ENCODE data around the gene AGBL4.

Gene AGBL4

DNA sequence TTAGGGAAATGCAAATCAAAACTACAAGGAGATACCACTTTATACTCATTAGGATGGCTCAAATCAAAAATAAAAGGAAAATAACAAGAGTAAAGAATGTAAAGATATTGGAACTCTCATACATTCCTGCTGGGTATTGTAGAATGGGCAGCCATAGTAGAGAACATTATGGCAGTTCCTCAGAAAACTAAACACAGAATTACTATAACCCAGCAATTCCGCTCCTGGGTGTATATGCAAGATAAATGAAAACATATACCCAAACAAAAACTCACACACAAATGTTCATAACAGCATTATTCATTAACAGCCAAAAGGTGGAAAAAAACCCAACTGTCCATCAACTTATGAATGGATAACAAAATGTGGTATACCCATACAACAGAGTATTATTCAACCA is 1258.4 kb downstream of the AGBL4 start:
- no peak for DNase-seq (ENCODE audit: low read depth)

DNA sequence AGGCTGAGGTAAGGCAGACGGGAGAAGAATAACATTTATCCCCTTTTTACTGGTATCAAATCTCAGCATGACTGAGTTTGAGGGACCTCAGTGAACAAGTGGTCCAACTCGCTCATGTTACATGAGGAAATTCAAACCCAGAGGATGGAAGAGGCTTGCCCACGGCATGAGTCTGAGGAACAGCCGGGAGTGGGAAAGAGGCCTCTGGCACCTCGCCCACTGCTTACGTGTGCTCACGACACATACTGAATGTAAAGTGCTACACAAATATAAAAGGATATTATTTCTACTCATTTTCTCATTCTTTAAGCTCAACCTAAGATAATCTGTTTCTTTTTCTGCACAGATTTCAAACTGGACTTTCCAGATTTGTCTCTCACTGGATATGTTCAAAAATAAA is 1261.8 kb downstream of the AGBL4 start:
- DNase-seq (ENCODE audit: low read depth): no peak

DNA sequence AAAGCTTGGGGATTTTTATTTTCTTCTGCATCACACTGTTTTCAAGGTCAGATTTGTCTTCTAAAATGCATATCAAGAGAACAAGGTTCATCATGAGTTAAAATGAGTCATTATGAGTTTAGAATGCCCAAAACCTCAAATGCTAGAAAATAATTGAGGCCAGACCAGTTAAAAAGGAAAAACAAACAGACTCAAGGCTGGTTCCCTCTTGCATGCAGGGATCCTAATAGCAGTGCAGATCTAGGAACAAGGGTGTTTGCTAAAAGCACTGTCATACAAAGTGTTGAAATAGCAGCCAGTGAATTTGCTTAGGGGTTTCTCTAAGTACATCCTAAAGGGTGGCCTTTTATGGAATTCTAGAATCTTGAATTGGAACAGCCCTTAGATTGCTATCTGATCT is 1262.3 kb downstream of the AGBL4 start:
- peak; percentile 11 for DNase-seq (ENCODE audit: low read depth)

DNA sequence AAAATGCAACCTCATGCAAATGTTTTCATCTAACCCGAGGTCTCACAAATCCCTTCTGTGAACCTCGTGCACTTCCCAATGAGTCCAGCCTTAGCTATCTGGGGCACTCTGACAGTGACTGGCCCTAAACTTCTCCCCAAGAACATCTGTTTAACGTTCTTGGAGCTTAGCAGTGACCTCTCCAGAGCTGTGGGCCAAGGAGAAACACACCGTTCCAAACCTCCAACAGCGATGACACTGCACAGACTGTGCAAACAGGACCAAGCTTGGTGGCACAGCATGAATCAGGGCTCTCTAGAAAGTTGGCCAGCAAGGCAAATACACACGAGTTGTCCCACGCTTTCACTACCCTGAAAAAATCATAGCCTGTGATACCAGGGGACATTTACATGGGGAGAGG is 1262.9 kb downstream of the AGBL4 start:
- DNase-seq (ENCODE audit: low read depth): no peak

DNA sequence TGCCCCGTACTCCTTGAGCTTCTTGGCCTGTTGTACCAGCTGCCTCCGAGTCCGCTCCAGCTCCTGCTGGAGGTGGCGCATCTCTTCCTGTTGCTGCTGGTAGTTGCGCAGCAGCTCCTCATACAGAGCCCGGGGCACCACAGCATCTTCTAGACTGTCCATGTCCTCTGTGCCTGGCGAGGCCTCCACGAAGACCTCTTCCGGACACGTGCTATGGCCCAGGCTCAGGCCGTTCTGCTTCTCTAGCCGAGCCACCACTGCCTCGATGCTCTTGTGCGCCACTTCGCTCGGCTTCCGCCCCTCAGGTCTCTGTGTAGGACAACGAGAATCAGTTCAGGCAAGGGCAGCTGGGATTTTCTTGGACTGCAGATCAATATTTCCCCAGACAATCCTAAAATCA is 1264.8 kb downstream of the AGBL4 start:
- no peak for DNase-seq (ENCODE audit: low read depth)

DNA sequence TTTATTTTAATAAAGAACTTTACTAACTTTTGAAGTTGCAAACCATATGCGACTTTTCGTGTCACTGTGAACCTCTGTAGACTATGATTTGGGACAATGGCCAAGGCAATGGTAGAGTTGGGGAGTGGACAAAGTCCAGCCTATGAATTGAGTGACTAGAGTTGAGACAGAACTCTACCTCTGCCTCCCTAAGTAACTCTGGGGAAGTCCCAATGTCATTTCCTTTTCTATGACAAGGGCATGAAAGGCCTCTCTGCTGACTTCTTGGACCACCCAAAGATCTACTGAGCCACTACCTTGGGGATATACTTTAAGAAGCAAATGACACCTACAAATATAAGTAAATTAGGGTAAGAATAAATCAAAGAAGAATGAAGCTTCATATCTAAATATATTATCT is 1266.4 kb downstream of the AGBL4 start:
- no peak for DNase-seq (ENCODE audit: low read depth)

DNA sequence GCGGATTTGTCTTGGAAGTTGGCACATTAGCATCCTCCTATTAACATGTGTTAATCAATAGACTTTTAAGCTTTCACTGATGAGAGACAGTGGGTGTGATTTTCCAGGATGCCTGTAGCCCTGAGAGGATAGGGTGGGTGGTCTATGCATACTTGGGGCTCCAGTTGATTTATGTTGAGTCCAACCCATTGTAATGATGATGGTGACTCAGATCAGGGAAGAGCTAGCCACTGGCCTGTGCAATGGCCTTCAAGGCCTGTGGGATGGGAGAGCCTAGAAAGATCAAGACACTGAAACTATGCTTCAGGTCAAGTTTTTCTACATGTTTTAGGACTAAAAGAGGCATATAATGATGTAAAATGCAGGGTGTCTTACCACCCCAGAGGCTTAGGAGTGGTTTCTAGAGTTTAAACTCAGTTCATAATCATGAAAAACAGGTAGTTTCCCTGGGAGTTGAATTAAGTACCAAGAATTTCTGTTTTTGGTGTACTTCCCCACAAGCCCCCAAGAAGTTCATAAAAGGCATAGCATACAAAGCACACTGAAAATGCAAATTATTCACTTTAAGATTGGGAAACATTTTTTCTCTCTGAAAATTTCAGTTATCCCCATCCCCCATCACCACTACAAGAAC is 1267.0 kb downstream of the AGBL4 start:
- DNase-seq (ENCODE audit: low read depth): no peak

DNA sequence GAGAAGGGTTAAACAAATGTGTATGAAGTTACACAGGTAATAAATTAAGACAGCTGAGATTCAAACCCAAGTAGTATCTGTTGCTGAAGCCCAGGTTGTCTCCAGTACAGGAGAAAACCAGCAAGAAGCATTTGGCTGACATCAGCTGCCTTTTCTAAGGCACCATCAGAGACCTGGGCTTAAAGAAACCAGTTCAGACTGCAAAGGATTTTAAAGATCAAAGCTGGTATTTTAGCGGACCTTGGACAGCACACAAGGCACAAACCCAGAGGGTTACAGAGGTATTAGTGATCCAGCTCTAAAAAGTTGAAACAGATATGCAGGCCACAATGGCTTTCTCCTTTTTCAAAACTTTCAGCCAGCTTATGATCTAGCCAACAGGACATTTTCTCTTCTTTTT is 1270.5 kb downstream of the AGBL4 start:
- no peak for DNase-seq (ENCODE audit: low read depth)

DNA sequence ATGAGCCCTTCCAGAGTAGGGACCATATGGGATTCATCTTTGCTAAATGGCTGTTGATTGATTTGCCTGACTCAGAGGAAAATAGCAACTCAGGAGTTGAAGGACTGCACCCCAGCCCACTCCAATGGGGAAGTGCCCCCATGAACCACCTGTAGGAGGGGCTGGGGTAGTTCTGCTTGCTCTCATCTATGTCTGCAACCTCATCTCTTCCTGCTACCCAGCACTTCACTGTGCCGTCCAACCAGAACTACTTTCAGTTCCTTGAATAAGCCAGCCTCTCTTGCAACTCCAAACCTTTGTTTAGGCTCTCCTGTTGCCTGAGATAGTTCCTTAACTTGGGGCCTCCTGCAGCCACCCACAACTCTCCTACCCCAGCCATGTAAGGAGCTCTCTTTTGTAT is 1273.6 kb downstream of the AGBL4 start:
- no peak for DNase-seq (ENCODE audit: low read depth)

DNA sequence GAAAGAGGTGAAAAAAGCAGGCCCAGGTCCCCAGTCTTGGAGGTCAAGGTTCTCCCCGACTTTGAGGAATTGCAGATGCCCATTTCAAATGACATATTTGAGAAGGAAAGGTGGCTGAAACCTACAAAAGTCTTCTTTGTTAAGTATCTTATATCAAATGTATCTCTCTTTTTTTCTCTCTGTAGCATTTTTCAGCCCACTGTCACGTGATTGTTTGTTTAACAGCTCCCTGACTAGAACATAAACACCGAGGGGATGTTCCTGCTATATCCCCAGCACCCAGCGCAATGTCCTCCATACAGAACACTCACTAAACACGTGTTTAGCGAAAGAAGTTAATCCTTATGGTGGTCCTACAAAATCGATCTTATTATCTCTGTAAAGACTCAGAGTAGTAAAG is 1274.7 kb downstream of the AGBL4 start:
- DNase-seq (ENCODE audit: low read depth): no peak

DNA sequence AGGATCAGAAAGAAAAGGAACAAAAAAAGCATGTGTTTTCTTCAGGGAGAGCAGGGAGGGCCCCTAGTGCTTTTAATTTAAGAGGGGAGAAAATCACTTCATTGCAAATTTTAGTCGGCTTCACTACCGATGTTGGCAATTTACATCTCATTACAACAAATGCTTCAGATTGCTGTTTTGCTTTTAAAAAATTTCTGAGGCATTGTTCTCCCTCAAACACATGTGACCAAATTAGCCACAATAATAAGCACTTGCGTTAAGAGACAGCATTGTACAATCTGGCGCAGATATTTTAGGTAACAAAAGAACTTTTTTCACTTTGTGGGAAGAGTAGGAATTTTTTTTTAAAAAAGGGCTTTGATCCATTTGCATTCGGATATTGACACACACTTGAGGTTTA is 1276.8 kb downstream of the AGBL4 start:
- DNase-seq (ENCODE audit: low read depth): no peak

DNA sequence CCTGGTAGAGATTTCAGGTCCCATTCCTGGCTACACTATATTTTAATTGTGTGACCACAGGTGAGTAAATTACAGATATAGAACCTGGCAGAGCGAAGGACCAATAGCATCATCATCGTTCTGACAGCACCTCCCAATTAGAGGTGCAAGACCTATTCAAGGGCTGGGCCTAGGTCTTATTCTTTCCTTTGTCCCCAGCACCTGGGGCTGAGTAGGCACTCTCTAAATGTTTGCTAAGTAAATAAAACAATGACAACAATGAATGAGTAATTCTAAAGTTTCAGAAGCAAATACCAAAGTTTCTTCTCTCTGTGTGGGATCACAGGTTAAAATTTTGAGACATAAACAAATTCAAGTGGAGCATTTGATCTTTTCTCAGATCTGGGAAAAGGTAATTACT is 1279.7 kb downstream of the AGBL4 start:
- DNase-seq (ENCODE audit: low read depth): no peak

DNA sequence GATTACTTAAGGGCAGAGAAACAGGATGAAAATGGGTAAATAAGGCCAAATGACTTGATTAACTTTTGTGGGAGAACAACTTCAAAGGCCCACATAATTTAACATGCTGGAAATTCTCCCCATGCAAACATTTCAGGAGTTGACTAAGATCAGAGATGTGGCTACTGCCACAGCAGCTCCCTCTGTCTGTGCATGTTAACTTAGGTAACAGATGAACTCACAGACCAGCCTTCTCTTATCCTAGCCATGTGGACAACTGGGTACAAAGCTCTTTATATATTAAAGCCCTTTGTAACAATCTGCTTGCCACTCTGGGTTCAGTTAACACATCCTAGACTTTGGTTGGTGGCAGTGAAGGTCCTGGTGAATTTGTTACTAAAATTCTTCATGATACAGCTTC is 1280.3 kb downstream of the AGBL4 start:
- DNase-seq (ENCODE audit: low read depth): no peak

DNA sequence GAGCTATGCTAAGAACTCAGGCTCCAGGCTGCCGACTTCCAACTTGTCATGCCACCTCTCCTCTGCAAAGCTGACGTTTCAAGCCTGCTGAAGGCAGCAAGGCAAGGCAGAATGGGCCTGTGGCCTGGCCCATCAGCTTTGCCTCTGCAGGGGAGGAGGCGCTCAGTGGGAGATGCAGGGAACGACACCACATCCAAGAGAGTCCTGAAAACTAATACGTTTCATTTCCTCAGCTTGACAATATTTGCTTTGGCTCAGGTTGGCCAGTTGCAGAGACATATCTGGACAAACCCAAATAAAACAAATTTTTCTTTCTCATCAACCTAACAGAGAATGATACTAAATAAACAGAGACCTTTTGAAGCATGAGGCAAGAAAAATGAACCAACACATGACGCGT is 1282.4 kb downstream of the AGBL4 start:
- no peak for DNase-seq (ENCODE audit: low read depth)

DNA sequence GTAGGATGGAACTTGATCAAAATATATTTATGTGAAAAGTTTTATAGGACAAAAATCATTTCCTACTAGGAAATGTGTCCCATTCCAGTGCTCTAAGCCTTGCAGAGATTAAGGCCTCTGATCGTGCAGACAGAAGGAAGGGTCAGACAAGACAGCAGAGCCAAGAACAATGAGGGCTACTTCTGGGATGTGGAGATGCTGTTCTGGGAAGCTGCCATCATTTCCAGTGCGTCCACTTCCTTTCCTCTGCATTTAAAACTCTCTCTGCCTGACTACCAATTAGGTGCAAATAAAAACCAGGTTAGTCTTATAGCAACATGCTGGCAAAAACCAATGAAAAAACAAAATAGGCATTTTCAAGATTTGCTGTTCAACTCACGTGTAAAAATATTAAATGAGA is 1283.1 kb downstream of the AGBL4 start:
- no peak for DNase-seq (ENCODE audit: low read depth)

DNA sequence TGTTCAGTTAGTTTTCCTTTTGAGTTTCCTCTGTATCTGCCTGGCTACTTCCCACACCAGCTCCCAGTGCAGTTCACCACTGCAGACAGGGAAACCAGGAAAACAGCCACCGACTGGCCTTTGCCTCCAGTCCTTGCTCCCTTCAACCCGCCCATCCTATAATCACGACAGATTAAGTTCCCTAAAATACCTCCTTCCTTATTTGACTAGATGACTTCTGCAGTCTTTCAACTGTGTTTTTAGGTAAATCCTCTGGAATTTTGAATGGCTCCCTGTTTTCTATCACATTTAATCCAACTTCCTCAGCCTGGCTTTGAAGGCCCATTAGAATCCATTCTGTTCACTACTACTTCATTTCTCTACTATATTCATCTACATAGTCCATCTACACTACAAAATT is 1284.7 kb downstream of the AGBL4 start:
- no peak for DNase-seq (ENCODE audit: low read depth)

DNA sequence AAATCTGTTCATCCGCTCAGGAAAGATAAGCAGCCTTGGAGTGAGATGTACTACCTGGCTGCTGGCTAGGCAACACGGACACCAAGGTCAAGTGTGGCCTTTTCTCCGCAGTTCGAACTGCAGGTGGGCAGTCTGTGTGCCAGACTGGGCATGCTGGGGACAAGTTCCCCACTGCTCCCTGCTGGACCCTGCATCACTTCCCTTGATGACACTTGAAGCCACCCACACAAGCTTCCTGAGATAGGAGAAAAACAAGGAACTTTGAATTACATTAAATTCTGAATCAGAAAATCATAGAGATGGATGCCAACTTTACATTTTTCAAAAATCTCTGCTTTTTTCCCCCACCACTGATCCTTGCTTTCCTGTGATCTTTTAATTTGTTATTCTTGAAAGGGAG is 1285.4 kb downstream of the AGBL4 start:
- DNase-seq (ENCODE audit: low read depth): no peak

DNA sequence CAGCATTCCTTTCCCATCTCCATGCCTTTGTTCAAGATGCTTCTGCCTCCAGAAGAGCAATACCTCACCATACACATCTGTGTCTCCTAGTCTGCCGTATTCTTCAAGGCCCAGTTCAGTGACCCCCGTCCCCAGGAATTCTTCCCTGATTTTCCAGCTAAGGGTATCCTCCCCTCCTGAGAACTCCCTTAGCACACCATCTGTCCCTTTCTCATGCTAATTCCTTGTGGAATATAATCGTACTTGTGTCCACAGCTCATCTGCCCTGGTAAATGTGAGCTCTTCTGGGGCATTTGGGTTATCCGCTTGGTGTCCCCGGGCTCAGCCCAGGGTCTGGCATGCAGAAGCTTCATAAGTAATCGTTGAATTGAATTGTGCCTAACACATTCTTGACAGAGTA is 1288.0 kb downstream of the AGBL4 start:
- no peak for DNase-seq (ENCODE audit: low read depth)

DNA sequence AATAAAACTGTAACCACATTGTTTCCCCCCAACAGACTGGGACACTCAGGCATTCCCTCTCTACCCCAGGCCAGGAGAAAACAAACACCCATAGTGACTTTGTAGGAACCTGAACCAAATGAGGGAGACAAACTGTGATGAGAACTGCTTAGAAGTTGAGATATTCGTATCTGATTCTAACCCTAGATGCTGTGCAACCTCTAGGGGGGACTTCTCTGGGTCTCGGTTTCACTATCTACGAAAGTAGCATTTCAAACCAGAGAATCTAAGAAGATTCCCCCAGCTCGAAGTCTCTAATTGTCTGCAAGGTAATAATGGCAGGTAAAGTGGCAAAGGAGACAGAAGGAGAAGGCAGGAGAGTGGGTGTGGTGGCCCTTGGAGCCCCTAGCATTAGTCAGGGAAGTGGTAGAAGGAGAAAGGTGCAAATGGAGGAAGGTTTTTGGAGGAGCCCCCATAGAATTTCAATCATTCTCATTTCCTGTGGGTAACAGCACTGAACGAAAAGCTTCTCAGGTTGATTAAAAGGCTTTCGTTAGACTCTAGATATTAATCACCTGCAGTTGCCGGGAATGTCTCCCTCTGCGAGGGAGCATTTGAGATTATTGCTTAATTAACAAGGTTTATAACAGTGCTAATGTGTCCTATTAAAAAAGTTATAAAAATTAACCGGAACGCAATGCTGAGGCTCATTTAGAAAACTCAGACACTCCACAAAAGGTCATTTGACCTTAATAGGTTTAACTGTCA is 1293.4 kb downstream of the AGBL4 start:
- no peak for DNase-seq (ENCODE audit: low read depth)

DNA sequence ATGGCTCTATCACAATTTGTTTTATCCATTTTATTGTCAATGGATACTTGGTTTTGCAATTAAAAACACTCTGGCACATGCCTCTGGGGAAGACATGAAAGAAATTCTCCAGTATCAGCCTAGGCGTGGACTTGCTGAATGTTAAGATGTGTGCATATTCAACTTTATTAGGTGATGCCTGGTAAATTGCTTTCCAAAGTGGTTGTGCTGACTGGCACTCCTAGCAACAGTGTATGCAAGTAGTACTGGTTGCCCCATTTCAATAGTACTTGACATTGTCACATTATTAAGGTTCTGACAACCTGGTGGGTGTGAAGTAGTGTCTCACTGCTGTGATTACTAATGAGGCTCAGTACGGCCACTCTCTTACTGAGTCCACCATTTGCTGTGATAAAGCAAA is 1295.2 kb downstream of the AGBL4 start:
- no peak for DNase-seq (ENCODE audit: low read depth)

DNA sequence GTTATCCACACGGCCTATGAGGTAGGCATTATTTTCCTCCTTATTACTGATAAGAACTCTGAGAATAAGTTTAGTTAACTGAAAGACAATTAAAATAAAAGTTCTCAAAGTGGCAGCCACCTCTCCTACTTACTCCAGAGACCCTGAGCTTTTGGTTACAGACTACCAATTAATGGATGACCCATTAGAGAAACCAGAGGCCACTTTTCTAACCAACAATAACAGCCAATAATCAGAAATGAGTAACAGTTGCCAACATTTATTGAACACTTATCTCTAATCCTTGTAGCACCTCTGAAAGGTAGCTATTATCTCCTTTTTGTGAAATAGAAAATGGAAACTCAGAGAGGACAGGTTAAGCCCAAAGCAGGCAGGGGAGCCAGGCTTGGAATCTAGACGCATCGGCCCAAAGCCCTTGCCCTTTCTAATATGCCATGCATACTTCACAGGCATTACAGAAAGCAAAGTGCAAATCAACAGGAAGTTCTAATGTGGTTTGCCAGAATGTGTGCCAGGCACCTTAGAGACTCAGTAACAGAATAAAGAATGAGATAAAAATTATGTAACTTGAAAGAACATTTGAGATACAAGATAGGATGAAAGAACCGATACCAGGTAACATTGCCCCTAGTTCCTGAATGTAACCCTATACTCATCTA is 1297.1 kb downstream of the AGBL4 start:
- no peak for DNase-seq (ENCODE audit: low read depth)

DNA sequence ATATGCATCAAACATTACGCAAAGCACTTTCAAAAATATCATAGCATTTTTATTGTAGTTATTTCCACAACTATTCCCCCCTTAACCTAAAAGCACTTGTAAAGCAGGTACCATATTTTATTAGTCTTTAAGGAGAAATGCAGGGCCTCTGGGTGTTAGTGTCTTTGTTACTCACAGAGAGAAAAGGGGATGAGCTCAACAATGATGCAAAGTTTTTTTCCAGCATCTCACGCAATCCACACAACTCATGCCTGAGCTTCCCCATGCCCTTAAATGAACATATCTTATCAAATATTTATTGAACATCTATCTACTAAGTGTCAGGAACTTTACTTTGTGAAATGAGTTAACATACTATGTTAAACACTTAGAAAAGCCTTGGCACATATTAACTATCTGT is 1297.6 kb downstream of the AGBL4 start:
- no peak for DNase-seq (ENCODE audit: low read depth)

DNA sequence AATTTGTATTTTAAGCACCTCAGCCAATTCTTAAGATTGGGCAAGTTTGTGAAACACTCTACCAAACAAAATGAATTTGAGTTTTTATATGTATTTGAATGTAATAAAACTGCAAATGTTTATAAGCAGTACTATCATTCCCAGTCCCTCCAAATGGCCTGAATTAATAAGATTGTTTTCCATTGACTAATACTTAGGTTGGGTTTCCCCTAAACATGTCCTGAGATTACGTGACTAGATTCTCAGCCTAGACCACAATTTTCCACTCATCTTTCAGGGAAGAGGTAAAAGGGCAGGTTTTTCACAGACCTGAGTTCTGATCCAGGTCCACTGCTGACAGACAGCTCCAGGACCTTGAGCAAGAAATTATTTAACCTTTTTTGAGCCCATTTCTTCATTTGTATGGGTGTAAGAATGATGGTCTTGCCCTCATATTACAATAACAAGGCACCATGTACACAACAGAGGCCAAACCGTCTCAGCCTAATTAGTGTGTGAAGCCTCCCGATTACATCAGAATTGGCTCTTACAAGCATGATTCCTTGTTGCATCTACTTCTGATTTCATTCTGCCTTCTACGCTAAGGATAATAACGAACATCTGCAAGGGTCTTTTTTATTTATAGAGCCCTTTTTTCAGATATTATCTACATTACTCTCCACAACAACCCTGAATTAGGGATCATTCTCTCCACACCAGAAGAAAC is 1298.3 kb downstream of the AGBL4 start:
- DNase-seq (ENCODE audit: low read depth): no peak

Measured in non-pigmented ciliary epithelial cell (primary cell).